Hepatic stellate cell (primary cell): ENCODE measurements around the gene CFDP1.
A peak's percentile ranks its signal among the peaks of the same experiment; 100 is the strongest.

Source experiments
- DNase-seq: peaks from one replicate; pipeline ENCODE4 v3.0.0; 2011; ENCODE audit warnings: low spot score

Gene CFDP1

GRCh38 chr16:75250809-75251279 is 182.5 kb downstream of the CFDP1 start:
- DNase-seq = peak; percentile 80

GRCh38 chr16:75250089-75250808 is 183.1 kb downstream of the CFDP1 start:
- DNase-seq = peak; percentile 75

DNA sequence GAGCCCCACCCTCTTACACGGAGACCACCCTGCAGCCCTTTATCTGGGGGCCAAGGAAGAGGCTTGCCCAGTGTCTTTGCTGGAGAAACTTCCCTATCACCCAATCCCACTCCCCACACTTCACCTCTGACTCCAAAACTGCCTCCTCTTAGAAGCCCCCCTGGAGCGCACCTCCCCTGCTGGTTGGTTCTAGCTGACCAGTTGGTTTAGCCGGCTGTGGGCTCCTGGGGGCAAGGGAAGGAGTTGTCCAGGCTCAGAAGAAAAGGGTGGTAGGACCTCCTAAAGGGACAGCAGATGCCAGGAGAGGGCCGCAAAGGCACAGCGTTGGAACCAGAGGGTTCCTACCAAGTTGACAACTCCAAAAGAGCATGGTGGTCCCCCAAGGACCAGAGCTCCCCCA is 183.9 kb downstream of the CFDP1 start:
- DNase-seq = no peak

GRCh38 chr16:75248536-75249380 is 184.5 kb downstream of the CFDP1 start:
- DNase-seq = no peak

DNA sequence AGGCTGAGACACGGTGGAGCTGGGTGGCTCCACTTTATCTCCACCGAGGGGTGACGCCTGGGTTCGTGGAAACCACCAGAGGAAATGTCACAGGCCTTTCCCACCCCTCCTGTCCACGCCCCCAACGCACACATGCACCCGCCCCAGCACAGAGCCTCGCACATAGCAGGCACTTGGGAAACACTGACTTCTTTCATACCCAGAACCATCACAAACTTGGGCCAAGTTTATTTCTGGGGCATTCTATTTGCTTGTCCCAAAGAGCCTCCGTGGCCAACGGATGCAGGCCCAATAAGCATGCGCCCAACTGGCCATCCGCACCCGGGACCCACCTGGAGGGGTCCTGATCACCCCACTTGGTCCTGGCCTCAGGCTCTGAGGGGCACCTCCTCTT is 185.2 kb downstream of the CFDP1 start:
- no peak for DNase-seq

GRCh38 chr16:75247249-75247648 is 186.1 kb downstream of the CFDP1 start:
- no peak for DNase-seq

DNA sequence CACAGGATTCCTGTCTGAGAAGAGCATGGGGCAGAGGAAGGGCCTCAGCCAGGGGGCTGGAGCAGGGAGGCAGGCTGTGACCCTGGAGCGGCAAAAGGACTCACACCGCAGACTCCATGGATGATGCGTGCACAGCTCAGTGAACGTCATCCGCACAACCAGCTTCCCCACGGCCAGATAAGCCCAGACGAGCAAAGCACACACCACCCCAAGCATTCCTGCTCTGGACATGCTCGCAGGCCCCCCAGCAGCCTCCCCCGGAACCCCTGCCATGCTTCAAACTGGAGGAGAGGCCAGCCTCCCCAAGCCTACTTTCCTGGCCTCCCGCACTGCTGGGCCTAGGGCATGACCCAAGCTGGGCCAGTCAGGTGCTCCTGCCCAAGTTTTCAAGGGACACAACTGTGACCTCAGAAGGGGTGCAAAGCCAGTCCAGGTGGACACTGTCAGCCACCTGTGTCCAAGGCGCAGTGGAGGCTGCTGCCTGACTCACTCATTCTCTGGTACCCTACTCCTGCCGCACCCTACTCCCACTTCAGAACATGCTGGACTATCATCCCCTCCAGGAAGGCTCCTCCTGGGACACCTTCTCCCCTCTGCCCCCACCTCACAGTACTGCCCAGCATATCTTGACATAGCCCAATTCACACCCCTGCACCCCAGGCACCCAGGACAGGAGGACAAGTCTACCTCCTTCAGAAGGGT is 186.6 kb downstream of the CFDP1 start:
- DNase-seq = peak; percentile 77

- peak; percentile 97 for DNase-seq
These were observed 188.2 kb downstream of the CFDP1 start for GRCh38 chr16:75244844-75245758.

- DNase-seq = no peak
These were observed 189.0 kb downstream of the CFDP1 start for GRCh38 chr16:75244225-75244809.
